Liver (tissue), 9 donors: ENCODE data around the gene ZNF496. TPM values are rescaled to one million over a fixed set of nuclear protein-coding genes. Genes with fewer than 3 reads are reported as not detected.
"Not testable (repeated sequence)": the region's sequence is repeated elsewhere in the genome, so short reads cannot be mapped to it uniquely, and the experiment has no call there.

ENCODE experiments used
- DNase-seq: peaks from one replicate; pipeline ENCODE4 v3.0.0-alpha.2; 2017; ENCODE audit warnings: low spot score
- H3K27ac ChIP-seq, 2 donors: one replicate each; pipeline ENCODE4 v1.7.0; 2013; ENCODE audit warnings: inconsistent platforms in 2 of 2, low read length in 2 of 2, control low read depth in 1 of 2, low read depth in 1 of 2, mild to moderate bottlenecking in 1 of 2
- H3K27me3 ChIP-seq, 4 donors: one replicate each; pipeline versions ENCODE4 v1.6.1 to v1.7.0; 2013; ENCODE audit warnings: low read length in 3 of 4, inconsistent platforms in 1 of 4, mild to moderate bottlenecking in 1 of 4, moderate library complexity in 1 of 4; ENCODE audit not compliant: control insufficient read depth in 4 of 4, insufficient read depth in 4 of 4
- H3K36me3 ChIP-seq, 4 donors: one replicate each; pipeline versions ENCODE4 v1.6.1 to v1.7.0; 2013; ENCODE audit warnings: low read length in 3 of 4, mild to moderate bottlenecking in 3 of 4, low read depth in 1 of 4, moderate library complexity in 1 of 4; ENCODE audit not compliant: control insufficient read depth in 4 of 4, insufficient read depth in 3 of 4
- H3K4me1 ChIP-seq, 4 donors: one replicate each; pipeline versions ENCODE4 v1.6.1 to v1.7.0; 2013; ENCODE audit warnings: low read length in 3 of 4, mild to moderate bottlenecking in 3 of 4, moderate library complexity in 1 of 4; ENCODE audit not compliant: control insufficient read depth in 4 of 4, insufficient read depth in 4 of 4
- H3K4me3 ChIP-seq, 3 donors: one replicate each; pipeline versions ENCODE4 v1.6.1 to v1.7.0; 2013; ENCODE audit warnings: low read length in 3 of 3, control low read depth in 1 of 3, low read depth in 1 of 3, mild to moderate bottlenecking in 1 of 3
- H3K9ac ChIP-seq, 2 donors: one replicate each; pipeline ENCODE4 v1.7.0; 2013; ENCODE audit warnings: low read length in 2 of 2, mild to moderate bottlenecking in 2 of 2, moderate library complexity in 2 of 2, control low read depth in 1 of 2, low read depth in 1 of 2
- H3K9me3 ChIP-seq, 4 donors: one replicate each; pipeline versions ENCODE4 v1.6.1 to v1.7.0; 2013; ENCODE audit warnings: low read length in 3 of 4; ENCODE audit not compliant: control insufficient read depth in 4 of 4
- ATF3 ChIP-seq: IDR thresholded peaks from 2 replicates; pipeline ENCODE4 v1.6.1; 2016; ENCODE audit warnings: antibody characterized with exemption
- CTCF ChIP-seq: fragments of 150-350 bp; IDR thresholded peaks from 2 replicates; pipeline ENCODE4 v1.5.1; 2017; ENCODE audit warnings: improper control_type of control experiment, low read depth, low read length; ENCODE audit not compliant: missing input control
- EGR1 ChIP-seq, 2 donors: IDR thresholded peaks; 2 replicates each; pipeline ENCODE4 v1.6.1; 2016 to 2018; ENCODE audit warnings: antibody characterized with exemption in 2 of 2, low read depth in 2 of 2
- FOXA1 ChIP-seq: IDR thresholded peaks from 2 replicates; pipeline ENCODE4 v1.6.1; 2016; ENCODE audit warnings: antibody characterized with exemption
- FOXA2 ChIP-seq: IDR thresholded peaks from 2 replicates; pipeline ENCODE4 v1.6.1; 2016; ENCODE audit warnings: antibody characterized with exemption
- GABPA ChIP-seq, 2 donors: IDR thresholded peaks in 1 of 2; conservative IDR thresholded peaks in 1 of 2; 2 replicates each; pipeline ENCODE4 v1.6.1; 2016; ENCODE audit warnings: antibody characterized with exemption in 2 of 2, mild to moderate bottlenecking in 1 of 2, moderate library complexity in 1 of 2
- HNF4A ChIP-seq, 2 donors: conservative IDR thresholded peaks; 2 replicates each; pipeline ENCODE4 v1.6.1; 2016; ENCODE audit warnings: antibody characterized with exemption in 2 of 2, mild to moderate bottlenecking in 2 of 2
- HNF4G ChIP-seq: IDR thresholded peaks from 2 replicates; pipeline ENCODE4 v1.6.1; 2016; ENCODE audit warnings: antibody characterized with exemption
- JUND ChIP-seq, 2 donors: IDR thresholded peaks; 2 replicates each; pipeline ENCODE4 v1.6.1; 2016; ENCODE audit warnings: antibody characterized with exemption in 2 of 2
- NR2F2 ChIP-seq: IDR thresholded peaks from 2 replicates; pipeline ENCODE4 v1.6.1; 2016; ENCODE audit warnings: antibody characterized with exemption
- RAD21 ChIP-seq, 2 donors: IDR thresholded peaks; 2 replicates each; pipeline ENCODE4 v1.6.1; 2016; ENCODE audit warnings: antibody characterized with exemption in 2 of 2, mild to moderate bottlenecking in 2 of 2
- REST ChIP-seq: IDR thresholded peaks from 2 replicates; pipeline ENCODE4 v1.6.1; 2016; ENCODE audit warnings: antibody characterized with exemption, mild to moderate bottlenecking
- RXRA ChIP-seq, 2 donors: IDR thresholded peaks; 2 replicates each; pipeline ENCODE4 v1.6.1; 2017 to 2018; ENCODE audit warnings: antibody characterized with exemption in 2 of 2, mild to moderate bottlenecking in 1 of 2
- SP1 ChIP-seq: IDR thresholded peaks from 2 replicates; pipeline ENCODE4 v1.6.1; 2018; ENCODE audit warnings: antibody characterized with exemption, mild to moderate bottlenecking
- TAF1 ChIP-seq: conservative IDR thresholded peaks from 2 replicates; pipeline ENCODE4 v1.6.1; 2016; ENCODE audit warnings: antibody characterized with exemption, mild to moderate bottlenecking
- YY1 ChIP-seq: IDR thresholded peaks from 2 replicates; pipeline ENCODE4 v1.6.1; 2016; ENCODE audit warnings: antibody characterized with exemption, mild to moderate bottlenecking
- WGBS: extraction: QIAGEN DNeasy Blood & Tissue Kit; methylation state at CpG from one replicate; pipeline ENCODE4 v1.1.7; 2013; 5-methylcytosine and 5-hydroxymethylcytosine counted together
- polyA plus RNA-seq, 2 donors: library from polyadenylated mRNA; stranded (reverse) in 1 of 2; unstranded in 1 of 2; fragments of 200-250 nt in 1 of 2; fragments of >200 nt in 1 of 2; fragmentation: Nextera tagmentation in 1 of 2; extraction: Ambion mirVana in 1 of 2; gene quantifications; one replicate each; pipeline versions ENCODE4 v1.2.1 to v1.2.3, GENCODE V29; 2013 to 2015
- total RNA-seq, 2 donors: library from RNA; depleted of rRNA; stranded (reverse); fragments of >200 nt; gene quantifications; one replicate each; pipeline ENCODE4 v1.2.3, GENCODE V29; 2014
- TF ChIP-seq, protein P1 (sequence below): IDR thresholded peaks from 2 replicates; pipeline ENCODE4 v1.6.1; 2016; ENCODE audit warnings: antibody characterized with exemption
- TF ChIP-seq, protein P2 (sequence below): IDR thresholded peaks from 2 replicates; pipeline ENCODE4 v1.6.1; 2016; ENCODE audit warnings: antibody characterized with exemption
- donor health status: healthy.
- donor health status: healthy.
- donor health status: healthy.
- donor health status: healthy.
- donor health status: healthy.

The ZNF496 gene
- total and polyA plus RNA-seq, 4 donors = 0.93 to 7.5 (median 4.7) TPM

DNA sequence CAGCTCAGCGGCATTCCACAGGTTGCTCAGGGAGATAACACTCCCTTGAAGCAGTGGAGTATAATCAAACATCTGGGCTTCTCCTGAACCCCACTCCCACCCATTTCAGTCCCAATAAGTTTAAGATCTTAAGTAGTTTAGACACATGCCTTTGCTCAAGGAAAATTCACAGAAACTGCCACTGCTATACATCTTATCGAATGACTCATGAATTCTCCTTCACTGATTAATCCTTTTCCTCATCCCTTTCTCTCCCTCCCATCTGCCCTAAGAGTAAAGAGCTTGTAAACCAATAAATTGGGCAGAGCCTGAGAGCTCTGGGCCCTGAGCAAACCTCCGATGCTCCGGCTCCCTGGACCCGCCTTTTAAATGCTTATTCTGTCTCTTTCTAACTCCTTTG is 65.6 kb downstream of the ZNF496 start:
- Histone ChIP-seq H3K9ac (no peak overlapping the region), H3K4me1 (peaks cover 0 to 2% (median 0%) of the 10 kb centered on the region in 4 donors), H3K27me3 (no peaks in the 10 kb centered on the region), H3K4me3 (no peak overlapping the region), H3K9me3 (peaks cover 1 to 3% (median 2%) of the 10 kb centered on the region in 4 donors), H3K27ac (no peak overlapping the region), H3K36me3 (peaks cover 0 to 1% (median 0%) of the 10 kb centered on the region in 4 donors)
- WGBS = 92% methylated on average over 5 of the region's 5 CpGs
- TF ChIP-seq ATF3 (no peak), TAF1 (no peak), JUND (IDR thresholded peaks at IDR 0.05) (no peak), EGR1 (IDR thresholded peaks at IDR 0.05; ENCODE audit: low read depth in 2 of 2) (no peak), HNF4A (conservative IDR thresholded peaks at IDR 0.05) (no peak), GABPA (IDR thresholded peaks at IDR 0.05 in 1 of 2, conservative IDR thresholded peaks at IDR 0.05 in 1 of 2) (no peak), YY1 (no peak), REST (no peak), RXRA (IDR thresholded peaks at IDR 0.05) (no peak), FOXA2 (no peak), SP1 (no peak), FOXA1 (no peak), HNF4G (no peak), CTCF (no peak), RAD21 (IDR thresholded peaks at IDR 0.05) (no peak), NR2F2 (no peak)
- TF ChIP-seq, protein P1, sequence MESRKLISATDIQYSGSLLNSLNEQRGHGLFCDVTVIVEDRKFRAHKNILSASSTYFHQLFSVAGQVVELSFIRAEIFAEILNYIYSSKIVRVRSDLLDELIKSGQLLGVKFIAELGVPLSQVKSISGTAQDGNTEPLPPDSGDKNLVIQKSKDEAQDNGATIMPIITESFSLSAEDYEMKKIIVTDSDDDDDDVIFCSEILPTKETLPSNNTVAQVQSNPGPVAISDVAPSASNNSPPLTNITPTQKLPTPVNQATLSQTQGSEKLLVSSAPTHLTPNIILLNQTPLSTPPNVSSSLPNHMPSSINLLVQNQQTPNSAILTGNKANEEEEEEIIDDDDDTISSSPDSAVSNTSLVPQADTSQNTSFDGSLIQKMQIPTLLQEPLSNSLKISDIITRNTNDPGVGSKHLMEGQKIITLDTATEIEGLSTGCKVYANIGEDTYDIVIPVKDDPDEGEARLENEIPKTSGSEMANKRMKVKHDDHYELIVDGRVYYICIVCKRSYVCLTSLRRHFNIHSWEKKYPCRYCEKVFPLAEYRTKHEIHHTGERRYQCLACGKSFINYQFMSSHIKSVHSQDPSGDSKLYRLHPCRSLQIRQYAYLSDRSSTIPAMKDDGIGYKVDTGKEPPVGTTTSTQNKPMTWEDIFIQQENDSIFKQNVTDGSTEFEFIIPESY = no peak
- TF ChIP-seq, protein P2, sequence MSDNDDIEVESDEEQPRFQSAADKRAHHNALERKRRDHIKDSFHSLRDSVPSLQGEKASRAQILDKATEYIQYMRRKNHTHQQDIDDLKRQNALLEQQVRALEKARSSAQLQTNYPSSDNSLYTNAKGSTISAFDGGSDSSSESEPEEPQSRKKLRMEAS = no peak
- no peak for DNase-seq

GRCh38 chr1:247255772-247256171 is 75.9 kb downstream of the ZNF496 start, which contains the start of gene VN1R5:
Gene VN1R5, plus strand, starts transcription at chr1:247256072.
- H3K9me3 ChIP-seq, DNase-seq, H3K36me3 ChIP-seq, H3K9ac ChIP-seq, H3K27me3 ChIP-seq, H3K4me1 ChIP-seq, H3K27ac ChIP-seq, H3K4me3 ChIP-seq: not testable (repeated sequence)
- WGBS = 75% methylated on average over 1 of the region's 1 CpG
